ENCODE data around the gene ZNF821.
A peak's percentile ranks its signal among the peaks of the same experiment; 100 is the strongest.
"Not testable (repeated sequence)": the region's sequence is repeated elsewhere in the genome, so short reads cannot be mapped to it uniquely, and the experiment has no call there.

Gene ZNF821

DNA sequence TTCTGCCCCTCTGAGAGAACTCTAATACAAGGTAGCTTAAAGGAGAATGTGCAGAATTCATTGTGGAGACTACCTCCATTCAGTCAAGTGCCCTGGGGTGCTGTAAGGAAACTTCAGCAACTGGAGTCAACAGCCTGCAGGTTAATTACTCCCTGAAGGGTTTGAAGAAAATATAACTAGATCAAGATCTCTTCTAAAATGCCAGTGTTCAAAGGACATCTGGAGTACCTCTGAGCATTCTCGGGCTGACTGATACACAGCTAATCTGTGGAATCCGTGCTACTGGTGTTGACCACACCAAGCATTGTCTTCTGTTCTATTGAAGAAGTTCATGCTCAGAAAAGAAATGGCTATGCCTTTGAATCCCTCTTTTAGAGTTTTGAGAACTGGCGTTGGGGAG lies 49.7 kb downstream of the ZNF821 start:
- H3K4me3 ChIP-seq (ENCODE audit: low read depth in 1 of 2, low read length in 2 of 2): no peak overlapping the region
- H3K4me1 ChIP-seq (ENCODE audit: insufficient read depth, low read length): no peaks in the 10 kb centered on the region
- H3K9ac ChIP-seq (ENCODE audit: low read length): no peak overlapping the region
- no peak overlapping the region for H3K27ac ChIP-seq (ENCODE audit: low read depth, low read length)
- H3K36me3 ChIP-seq (ENCODE audit: insufficient read depth, low read length): no peaks in the 10 kb centered on the region
- H3K27me3 ChIP-seq (ENCODE audit: control insufficient read depth in 1 of 2, insufficient read depth in 2 of 2, low read length in 2 of 2): no peaks in the 10 kb centered on the region
- H3K9me3 ChIP-seq (ENCODE audit: low read length): no peaks in the 10 kb centered on the region

- H3K27me3 ChIP-seq (ENCODE audit: control insufficient read depth in 1 of 2, insufficient read depth in 2 of 2, low read length in 2 of 2); H3K27ac ChIP-seq (ENCODE audit: low read depth, low read length); H3K9me3 ChIP-seq (ENCODE audit: low read length); H3K4me3 ChIP-seq (ENCODE audit: low read depth in 1 of 2, low read length in 2 of 2); H3K4me1 ChIP-seq (ENCODE audit: insufficient read depth, low read length); H3K9ac ChIP-seq (ENCODE audit: low read length); H3K36me3 ChIP-seq (ENCODE audit: insufficient read depth, low read length): not testable (repeated sequence)
Measured at GRCh38 chr16:71832112-71832511, 51.9 kb downstream of the ZNF821 start.

DNA sequence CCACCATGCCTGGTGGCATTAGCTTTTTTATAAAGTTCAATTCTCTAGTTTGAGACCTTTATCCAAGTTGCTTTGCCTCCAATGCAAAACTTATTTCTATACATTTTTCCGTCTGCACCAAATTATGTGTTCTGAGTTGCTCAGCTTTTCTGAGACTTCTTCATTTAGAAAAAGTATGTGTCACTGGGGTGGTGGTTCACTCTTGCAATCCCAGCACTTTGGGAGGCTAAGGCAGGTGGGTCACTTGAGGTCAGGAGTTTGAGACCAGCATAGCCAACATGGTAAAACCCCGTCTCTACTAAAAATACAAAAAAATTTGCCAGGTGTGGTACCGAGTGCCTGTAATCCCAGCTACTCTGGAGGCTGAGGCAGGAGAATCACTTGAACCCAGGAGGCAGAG lies 52.3 kb downstream of the ZNF821 start:
- not testable (repeated sequence) for H3K9ac ChIP-seq (ENCODE audit: low read length); H3K4me3 ChIP-seq (ENCODE audit: low read depth in 1 of 2, low read length in 2 of 2); H3K27me3 ChIP-seq (ENCODE audit: control insufficient read depth in 1 of 2, insufficient read depth in 2 of 2, low read length in 2 of 2); H3K36me3 ChIP-seq (ENCODE audit: insufficient read depth, low read length); H3K4me1 ChIP-seq (ENCODE audit: insufficient read depth, low read length); H3K9me3 ChIP-seq (ENCODE audit: low read length); H3K27ac ChIP-seq (ENCODE audit: low read depth, low read length)

DNA sequence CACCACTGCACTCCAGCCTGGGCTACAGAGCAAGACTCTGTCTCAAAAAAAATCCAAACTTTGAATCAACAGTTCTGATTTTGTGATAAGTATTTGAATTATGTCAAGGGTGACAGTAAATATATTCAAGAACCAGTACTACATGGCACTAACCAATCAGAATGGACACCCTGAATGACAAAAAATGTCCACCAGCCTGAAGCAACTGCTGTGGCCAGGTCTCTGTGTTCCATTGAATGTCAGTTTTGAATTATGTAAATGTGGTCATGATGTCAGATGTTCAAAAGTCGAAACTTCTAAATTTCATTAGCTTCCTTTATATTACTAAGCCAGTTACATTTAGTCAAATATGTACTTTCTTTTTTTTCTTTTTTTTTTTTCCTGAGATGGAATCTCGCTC lies 53.6 kb downstream of the ZNF821 start:
- no peaks in the 10 kb centered on the region for H3K36me3 ChIP-seq (ENCODE audit: insufficient read depth, low read length)
- no peaks in the 10 kb centered on the region for H3K27me3 ChIP-seq (ENCODE audit: control insufficient read depth in 1 of 2, insufficient read depth in 2 of 2, low read length in 2 of 2)
- H3K9ac ChIP-seq (ENCODE audit: low read length): no peak overlapping the region
- H3K4me3 ChIP-seq (ENCODE audit: low read depth in 1 of 2, low read length in 2 of 2): no peak overlapping the region
- H3K27ac ChIP-seq (ENCODE audit: low read depth, low read length): no peak overlapping the region
- no peaks in the 10 kb centered on the region for H3K4me1 ChIP-seq (ENCODE audit: insufficient read depth, low read length)
- no peaks in the 10 kb centered on the region for H3K9me3 ChIP-seq (ENCODE audit: low read length)

GRCh38 chr16:71826533-71827017 lies 57.4 kb downstream of the ZNF821 start:
- Histone ChIP-seq H3K9ac (ENCODE audit: low read length) (no peak overlapping the region), H3K9me3 (ENCODE audit: low read length) (no peaks in the 10 kb centered on the region), H3K27me3 (ENCODE audit: control insufficient read depth in 1 of 2, insufficient read depth in 2 of 2, low read length in 2 of 2) (no peaks in the 10 kb centered on the region), H3K27ac (ENCODE audit: low read depth, low read length) (no peak overlapping the region), H3K4me3 (ENCODE audit: low read depth in 1 of 2, low read length in 2 of 2) (no peak overlapping the region), H3K36me3 (ENCODE audit: insufficient read depth, low read length) (no peaks in the 10 kb centered on the region), H3K4me1 (ENCODE audit: insufficient read depth, low read length) (no peaks in the 10 kb centered on the region)

DNA sequence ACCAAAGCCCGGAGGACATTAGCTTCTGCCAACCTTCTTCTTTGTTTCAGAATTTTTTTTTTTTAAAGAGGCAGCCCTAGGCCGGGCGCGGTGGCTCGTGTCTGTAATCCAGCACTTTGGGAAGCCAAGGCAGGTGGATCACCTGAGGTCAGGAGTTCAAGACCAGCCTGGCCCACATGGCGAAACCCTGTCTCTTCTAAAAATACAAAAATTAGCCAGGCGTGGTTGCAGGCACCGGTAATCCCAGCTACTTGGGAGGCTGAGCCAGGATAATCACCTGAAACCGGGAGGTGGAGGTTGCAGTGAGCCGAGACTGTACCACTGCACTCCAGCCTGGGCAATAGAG lies 66.9 kb downstream of the ZNF821 start:
- H3K9ac ChIP-seq (ENCODE audit: low read length); H3K4me3 ChIP-seq (ENCODE audit: low read depth in 1 of 2, low read length in 2 of 2): not testable (repeated sequence)
- H3K27ac ChIP-seq (ENCODE audit: low read depth, low read length): peak overlapping the region; percentile 32

DNA sequence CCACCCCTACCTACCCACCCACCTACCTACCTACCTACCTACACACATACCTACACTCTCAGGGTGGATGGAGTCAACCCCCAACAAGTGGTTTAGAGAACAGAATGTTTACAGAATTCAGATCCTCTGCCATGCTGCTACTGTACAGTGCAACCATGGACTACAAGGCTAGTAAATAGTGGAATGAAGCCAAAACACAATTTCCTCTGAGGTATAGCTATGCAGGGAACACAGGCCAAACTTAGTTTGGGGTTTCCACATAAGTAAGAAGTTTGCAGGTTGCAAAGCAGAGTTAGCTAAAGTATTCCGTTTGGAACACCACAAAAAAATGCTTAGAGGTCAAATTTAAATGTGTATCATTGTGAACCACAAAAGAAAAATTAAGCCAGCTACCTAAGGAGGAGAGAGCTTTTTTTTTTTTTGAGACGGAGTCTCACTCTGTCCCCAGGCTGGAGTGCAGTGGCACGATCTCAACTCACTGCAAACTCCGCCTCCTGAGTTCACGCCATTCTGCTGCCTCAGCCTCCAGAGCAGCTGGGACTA lies 72.7 kb downstream of the ZNF821 start:
- Histone ChIP-seq H3K27me3 (ENCODE audit: control insufficient read depth in 1 of 2, insufficient read depth in 2 of 2, low read length in 2 of 2) (no peaks in the 10 kb centered on the region), H3K4me1 (ENCODE audit: insufficient read depth, low read length) (peaks cover 17% of the 10 kb centered on the region), H3K9me3 (ENCODE audit: low read length) (no peaks in the 10 kb centered on the region), H3K36me3 (ENCODE audit: insufficient read depth, low read length) (peaks cover 4% of the 10 kb centered on the region), H3K9ac (ENCODE audit: low read length) (no peak overlapping the region), H3K27ac (ENCODE audit: low read depth, low read length) (no peak overlapping the region), H3K4me3 (ENCODE audit: low read depth in 1 of 2, low read length in 2 of 2) (no peak overlapping the region)

More for the DNA sequence above, 66.9 kb downstream of the ZNF821 start:
- not testable (repeated sequence) for H3K36me3 ChIP-seq (ENCODE audit: insufficient read depth, low read length); H3K9me3 ChIP-seq (ENCODE audit: low read length); H3K27me3 ChIP-seq (ENCODE audit: control insufficient read depth in 1 of 2, insufficient read depth in 2 of 2, low read length in 2 of 2)
- peaks cover 15% of the 10 kb centered on the region for H3K4me1 ChIP-seq (ENCODE audit: insufficient read depth, low read length)

DNA sequence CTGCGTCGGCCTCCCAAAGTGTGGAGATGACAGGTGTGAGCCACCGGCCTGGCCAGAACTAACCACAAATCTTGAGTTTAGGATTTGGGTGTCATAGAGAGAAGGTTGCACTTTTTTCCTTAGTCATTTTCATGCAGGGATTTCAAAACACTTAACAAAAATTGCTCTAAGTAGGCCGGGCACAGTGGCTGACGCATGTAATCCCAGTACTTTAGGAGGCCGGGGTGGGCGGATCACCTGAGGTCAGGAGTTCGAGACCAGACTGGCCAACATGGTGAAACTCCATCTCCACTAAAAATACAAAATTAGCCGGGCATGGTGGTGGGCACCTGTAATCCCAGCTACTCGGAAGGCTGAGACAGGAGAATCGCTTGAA lies 73.8 kb downstream of the ZNF821 start:
- H3K27ac ChIP-seq (ENCODE audit: low read depth, low read length); H3K9ac ChIP-seq (ENCODE audit: low read length); H3K27me3 ChIP-seq (ENCODE audit: control insufficient read depth in 1 of 2, insufficient read depth in 2 of 2, low read length in 2 of 2); H3K36me3 ChIP-seq (ENCODE audit: insufficient read depth, low read length); H3K4me3 ChIP-seq (ENCODE audit: low read depth in 1 of 2, low read length in 2 of 2); H3K9me3 ChIP-seq (ENCODE audit: low read length): not testable (repeated sequence)
- peaks cover 17% of the 10 kb centered on the region for H3K4me1 ChIP-seq (ENCODE audit: insufficient read depth, low read length)

All from muscle layer of colon (tissue), 2 donors.